RPMI8226 (cell line): ENCODE results near the gene RNF175.

Source experiments
- DNase-seq: peaks from one replicate; pipeline ENCODE4 v3.0.0-alpha.2; 2015

The RNF175 gene

DNA sequence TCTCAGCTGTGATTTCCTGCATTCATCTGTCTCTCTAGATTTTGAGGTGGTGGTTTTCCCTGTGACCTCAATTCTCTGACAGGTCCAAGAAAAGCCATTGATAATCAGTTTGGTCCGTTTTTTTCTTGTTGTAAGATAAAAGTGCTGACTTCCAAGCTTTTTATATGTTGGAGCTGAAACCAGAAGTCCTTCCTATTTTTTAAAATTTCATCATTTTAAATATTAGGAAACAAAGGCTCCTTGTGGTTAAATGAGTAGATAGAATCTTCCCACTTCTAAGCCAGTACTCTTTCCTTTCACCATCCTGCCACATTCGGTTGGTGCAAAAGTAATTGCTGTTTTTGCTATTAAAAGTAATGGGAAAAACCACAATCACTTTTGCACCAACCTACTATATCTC, 18.3 kb downstream of the RNF175 start:
- DNase-seq, result no peak

DNA sequence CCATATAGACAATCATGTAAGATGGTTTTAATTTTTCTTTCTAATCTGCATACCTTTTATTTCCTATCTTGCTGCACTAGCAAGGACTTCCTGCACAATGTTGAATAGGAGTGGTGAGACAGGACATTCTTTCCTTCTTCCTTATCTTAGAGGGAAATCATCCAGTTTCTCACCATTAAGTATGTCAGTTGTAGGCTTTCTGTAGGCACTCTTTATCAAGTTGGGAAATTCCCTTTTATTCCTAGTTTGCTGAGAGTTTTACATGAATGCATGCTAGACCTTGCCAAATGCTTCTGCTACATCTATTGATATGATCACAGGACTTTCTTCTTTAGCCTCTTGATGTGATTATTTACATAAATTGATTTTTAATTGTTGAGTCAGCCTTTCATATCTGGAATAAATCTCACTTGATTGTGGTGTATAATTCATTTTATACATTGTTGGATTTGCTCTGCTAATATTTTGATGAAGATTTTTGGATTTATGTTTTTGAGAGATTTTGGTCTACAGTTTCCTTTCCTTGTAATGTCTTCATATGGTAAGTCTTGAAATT, 23.8 kb downstream of the RNF175 start:
- no peak for DNase-seq

DNA sequence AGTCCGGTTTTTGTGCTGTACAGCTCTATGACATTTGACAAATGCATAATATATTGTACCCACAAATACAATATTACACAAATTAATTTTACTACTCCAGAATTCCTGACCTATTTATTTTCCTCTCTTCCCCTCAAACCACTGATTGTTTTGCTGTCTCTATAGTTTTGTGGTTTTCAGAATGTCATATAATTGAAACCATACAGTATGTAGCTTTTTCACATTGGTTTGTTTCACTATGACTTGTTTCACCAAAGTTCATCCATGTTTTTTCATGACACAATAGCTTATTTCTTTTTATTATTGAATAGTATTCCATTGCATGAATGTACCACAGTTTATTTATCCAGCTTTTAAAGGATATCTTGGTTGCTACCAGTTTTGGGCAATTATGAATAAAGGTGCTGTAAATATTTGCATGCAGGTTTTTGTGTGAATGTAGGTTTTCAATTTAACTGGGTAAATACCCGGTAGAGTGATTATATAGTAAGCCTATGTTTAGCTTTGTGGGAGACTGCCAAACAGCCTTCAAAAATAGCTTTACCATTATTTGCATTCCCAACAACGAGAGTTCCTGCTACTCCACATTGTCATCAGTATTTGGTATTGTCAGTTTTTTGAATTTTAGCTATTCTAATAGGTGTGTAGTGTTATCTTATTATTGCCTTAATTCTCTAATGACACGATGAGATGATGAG, 25.9 kb downstream of the RNF175 start:
- DNase-seq, result no peak

DNA sequence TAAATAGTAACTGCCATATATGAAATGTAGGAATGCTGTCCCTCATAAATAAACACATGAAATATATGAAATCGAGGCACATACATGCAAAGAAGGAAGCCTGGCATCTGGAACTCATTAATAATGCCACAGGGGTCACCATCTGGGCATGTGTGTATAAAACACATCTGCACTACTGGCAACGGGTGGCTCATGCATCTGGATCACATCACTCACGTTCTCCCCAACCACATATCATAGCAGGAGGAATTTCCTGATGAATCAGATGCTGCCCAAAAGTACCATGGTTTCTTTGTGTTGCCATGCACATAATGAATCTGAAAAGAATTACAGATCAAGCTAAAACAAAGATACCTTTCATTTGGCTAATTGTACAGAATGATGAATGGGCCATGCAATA, 28.6 kb downstream of the RNF175 start:
- no peak for DNase-seq

DNA sequence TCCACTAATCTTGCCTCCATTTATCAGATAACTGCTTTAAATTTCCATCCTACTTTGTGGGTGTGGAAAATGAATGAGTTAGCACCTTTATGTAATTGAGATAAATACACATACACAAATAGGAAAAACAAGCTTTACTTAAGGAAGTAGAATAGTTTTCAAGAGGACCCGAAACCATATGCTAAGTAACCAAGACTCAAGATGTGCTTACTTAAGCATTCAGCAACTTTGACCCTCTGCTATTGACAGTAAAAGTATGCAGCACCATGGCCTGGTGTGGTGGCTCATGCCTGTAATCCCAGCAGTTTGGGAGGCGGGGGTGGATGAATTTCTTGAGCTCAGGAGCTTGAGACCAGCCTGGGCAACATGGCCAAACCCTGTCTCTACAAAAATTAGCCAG, 29.9 kb downstream of the RNF175 start:
- peak; percentile 7 for DNase-seq

DNA sequence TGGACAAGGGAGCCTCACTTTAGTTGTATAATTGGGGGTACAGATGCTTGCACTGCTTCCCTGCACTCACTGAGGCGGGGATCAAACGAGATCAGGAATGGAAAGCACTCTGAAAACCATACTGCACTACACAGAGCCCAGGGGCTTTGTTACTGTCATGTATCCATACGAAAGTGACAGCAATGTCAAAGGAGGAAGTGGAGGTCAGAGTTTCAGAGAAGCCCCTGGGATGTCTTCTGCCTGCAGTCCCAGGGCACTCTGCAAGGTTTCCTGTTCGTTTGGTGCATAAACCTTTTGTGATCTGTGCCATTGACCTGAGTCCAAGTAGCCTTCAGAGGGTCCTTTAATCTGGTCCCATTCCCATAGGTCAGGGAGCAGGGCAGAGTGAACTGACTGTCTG, 31.2 kb downstream of the RNF175 start:
- no peak for DNase-seq

DNA sequence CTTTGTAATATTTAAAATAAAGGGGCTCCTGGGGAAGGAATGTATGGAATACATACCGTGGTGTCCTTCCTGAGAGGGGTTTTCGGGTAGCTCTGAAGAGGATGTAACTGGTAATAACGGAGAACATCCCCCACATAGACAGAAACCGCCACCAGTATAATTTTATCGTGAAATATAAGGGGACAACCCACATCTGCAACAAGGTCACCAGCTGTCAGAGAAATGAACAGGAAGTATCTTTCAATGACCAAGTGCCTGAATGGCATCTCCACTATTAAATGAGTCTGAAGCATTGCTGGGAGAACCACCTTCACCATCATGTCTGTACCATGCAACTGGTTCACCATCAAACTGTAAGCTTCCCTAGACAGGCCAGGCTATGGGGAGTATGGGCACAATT, 31.7 kb downstream of the RNF175 start:
- no peak for DNase-seq

DNA sequence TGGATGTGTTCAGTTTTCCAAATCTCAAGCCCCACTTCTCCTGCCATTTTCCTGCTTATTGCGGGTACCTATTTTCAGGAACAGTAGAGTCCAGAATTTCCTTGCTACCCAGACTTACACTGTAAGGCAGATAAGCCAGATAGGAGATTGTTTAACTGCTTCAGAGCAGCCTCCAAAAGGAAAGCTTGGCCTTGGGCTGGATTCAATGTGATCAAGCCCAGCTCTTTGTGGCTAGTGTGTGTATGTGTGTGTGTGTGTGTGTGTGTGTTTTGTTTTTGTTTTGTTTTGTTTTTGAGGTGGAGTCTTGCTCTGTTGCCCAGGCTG, 34.0 kb downstream of the RNF175 start:
- DNase-seq, result no peak

DNA sequence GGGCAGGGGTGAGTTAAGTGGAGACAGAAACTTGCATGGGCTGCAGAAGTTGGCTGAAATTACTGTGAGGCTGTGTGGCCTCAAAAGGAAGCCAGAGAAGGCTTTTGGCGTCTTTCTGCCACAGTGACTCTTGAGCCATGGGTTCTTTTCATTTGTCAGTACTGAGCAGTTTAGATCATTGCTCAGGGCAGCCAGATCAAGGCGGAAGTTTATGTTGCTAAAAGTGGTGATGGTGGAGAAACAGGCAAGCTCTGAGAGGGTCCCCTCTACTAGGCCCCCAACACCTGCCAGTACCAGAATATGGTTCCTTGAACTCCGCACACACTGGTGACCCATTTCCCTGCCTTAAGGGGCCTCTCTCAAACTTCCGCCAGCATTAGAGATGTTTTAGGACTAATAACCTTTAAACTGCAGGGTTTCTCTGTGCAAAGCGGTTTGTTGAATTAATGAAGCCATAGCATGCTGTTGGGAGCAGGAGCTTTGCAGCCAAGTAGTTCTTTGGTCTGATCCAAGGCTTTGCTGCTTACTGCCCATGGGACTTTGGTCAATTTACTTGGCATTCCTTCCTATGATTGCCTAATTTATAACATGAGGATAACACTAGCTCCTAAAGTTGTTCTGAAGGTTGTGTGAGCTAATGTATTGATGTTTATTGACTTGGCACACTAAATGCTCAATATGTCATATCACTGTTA, 34.5 kb downstream of the RNF175 start:
- DNase-seq, result no peak

DNA sequence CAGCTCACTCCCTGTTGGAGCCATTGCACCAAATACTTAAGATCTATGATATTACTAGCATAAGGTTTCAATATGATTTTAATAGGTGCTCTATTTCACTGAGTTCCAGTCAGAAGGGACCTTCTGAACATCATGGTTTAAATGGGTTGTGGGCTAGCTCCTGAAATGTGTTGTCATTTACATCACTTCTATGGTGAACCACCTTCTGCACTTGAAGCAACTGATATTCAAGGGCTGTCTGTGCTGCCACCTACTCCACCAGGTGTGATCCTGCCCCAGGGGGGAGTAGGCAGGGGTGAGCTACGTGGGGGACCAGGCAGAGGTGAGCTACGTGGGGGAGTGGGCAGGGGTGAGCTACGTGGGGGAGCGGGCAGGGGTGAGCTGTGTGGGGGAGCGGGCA, 35.2 kb downstream of the RNF175 start:
- DNase-seq, result no peak

DNA sequence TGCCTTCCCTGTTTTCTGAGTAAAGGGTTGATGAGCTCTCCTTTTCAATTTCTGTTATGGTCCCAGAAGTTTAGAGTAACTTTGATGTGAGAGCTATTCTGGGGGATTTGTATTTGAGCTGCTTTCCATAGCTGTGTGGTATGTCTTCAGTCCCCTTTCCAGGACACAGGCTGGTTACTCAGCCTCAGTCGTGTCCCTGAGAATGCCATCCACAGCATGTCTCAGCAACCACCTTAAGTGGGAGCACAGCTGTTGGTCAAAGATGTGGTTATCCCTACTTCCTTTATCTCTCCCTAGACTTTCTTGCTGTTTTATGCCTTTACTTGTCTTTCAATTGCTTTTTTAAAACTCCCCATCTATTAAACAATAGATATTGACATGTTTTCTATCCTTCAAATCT, 37.8 kb downstream of the RNF175 start:
- no peak for DNase-seq

DNA sequence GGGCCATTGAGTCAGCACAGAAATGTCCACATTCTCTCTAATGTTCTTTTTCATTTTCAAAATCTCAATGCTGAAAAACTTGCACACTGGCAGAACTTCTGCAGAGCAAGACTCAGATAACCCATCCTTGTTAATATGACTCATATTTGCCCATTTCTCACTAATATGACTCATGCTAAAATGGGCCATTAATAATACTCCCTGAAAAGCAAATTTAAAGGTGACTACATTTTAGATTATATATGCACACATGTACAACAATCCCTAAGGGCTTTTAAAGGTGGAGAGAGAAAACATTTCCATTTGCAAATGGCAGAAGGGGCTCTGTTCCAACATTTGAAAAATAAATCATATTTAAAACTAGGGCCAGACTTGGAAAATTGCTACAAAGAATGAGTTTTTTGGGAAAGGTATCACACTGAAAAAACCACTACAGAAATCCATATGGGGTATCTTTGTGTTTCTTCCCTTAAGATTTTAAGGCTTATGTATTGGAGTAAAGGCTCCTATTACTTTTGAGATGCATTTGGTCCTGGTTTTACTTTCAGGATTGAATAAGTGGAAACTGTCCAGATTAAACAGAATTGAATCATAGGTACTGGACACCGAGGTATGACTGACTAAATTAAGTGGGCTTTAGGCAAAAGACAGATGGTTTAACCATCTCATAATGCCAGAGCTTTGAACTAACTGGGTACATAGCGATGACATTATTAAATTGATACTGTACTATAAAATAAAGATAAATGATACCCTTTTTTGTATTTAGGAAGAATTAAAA, 45.8 kb downstream of the RNF175 start:
- no peak for DNase-seq

DNA sequence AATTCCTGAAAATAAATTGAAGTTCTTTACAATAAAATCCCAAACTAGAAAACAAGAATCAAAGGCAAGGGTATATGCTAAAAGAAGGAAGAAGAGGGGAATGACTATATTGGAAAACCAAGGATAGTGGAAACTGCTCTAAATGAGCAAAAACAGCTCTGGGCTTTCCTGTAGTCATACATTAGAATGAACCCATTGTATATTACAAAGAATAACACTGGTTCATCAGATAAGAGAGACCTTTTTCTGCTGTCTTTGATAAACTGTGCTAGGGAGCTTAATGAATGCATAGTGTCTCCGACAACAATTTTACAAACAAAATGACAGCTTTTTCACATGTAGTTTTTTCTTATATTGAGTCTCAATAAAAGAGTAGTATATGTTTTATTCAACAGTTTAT, 49.1 kb downstream of the RNF175 start:
- no peak for DNase-seq

DNA sequence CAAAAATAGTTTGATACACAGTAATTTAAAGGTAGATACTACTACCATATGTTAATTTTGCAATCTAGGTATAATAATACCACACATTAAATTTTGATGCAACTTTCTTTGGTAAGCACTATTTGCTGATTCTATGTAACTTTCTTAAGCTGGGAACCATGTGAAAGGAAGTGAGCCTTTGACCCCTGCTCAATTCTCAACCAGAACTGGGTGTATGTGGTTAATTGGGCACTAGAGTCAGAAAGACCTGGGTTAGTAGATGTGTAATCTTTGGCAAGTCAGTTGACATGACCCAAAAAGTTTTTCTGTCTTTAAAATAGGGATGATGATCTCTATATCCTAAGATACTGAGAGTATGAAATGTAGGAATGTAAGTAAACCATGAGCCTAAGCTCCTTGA, 53.3 kb downstream of the RNF175 start:
- DNase-seq, result no peak

DNA sequence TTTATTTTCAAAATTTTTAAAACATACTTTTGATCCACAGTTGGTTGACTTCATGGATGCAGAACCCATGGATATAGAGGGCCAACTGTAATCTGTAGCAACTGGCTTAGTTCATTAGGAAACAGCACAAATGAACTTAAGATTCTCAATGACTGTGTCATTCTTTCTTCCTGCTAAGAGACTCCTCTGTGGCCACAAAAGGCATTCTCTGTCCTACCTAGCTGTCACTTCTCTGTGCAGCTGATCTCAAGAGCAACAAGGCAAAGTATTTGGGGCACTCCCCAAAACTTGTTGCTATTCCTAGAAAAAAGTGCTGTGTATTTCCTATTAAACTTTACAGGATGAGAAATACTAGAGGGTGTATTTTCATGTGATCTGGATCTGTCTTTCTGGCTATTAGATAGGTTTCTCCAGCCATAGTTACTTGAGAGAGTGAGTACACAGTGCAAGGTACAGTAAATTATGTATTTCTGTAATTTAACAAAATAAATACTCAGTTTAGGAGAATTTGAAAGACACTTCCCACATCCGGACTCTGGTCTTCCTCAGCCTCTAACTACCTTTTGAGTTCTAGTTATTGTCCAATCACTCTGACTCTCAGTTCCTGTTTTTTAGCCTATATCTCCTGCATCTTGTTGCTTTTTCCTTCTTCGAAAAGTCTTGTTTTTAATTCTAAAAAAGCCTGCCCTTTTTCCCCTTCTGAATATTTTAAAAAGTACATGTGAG, 53.9 kb downstream of the RNF175 start:
- DNase-seq, result peak; percentile 40

DNA sequence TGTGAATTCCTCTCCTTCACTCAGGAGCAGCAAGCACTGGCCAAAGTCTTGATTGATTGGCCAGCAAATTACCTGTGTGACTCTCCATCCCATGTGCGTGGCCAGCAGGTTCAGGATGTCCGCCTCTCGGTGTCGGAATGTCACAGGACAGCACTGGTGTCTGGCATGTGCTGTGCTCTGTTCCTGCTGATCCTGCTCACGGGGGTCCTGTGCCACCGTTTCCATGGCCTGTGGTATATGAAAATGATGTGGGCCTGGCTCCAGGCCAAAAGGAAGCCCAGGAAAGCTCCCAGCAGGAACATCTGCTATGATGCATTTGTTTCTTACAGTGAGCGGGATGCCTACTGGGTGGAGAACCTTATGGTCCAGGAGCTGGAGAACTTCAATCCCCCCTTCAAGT, 55.3 kb downstream of the RNF175 start:
- DNase-seq, result no peak

DNA sequence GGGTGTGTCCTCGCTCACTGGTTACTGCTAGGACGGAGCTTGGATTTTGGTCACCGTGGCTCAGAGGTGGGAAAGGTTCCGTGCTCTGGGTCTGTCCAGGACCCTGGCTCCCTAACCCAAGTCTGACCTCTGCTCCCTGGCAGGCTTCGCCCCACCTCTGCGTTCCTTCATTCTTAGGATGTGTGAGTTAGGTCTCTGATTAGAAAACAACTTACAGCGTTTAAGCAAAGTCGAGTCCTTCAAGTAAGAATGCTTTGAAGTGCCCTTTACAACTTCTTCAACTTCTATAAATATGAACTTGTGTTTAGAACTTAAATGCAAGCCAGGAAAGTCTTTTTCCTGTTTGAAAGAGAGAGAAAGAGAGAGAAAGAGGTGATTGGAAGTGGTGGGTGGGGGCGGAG, 74.9 kb downstream of the RNF175 start:
- DNase-seq, result no peak

DNA sequence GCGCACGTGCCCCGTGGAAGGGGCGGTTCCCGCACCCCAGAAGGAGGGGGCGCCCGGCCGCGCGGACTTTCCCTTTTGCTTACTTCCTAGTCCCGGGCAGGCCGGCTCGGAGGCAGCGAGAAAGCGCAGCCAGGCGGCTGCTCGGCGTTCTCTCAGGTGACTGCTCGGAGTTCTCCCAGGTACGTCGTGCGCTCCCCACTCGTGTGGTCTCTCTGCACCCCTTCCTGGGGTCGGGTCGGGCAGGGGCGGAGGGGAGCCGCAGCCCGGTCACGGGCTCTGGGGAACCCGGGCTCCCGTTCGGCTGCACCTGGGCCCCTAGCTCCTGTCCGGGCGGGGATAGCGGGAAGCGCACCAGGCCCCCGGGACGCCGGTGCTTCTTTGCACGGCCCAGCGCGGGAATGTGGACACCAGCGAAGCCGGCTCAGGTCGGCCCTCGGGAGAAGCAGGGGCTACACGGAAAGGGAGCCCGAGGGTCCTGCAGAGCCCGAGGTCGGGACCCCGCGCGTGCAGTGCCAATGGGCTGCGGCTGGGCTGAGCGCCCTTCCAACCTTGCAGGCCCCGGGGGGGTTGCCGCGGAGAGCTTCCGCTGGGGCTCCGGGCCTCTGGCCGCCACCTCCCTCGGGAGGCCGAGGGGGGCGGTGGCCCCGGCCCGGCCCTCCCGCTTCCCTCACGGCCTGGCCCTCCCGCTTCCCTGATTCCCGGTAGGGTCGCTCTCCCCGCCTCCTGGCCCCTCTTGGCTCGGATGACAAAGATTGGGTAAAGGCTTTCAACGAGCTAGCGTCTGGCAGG, 75.4 kb downstream of the RNF175 start, which contains the start of gene TLR2:
TLR2 (plus strand) TSS at position 99 of the 789 bp plus-strand sequence. CDS start 18,628 bp downstream, outside the sequence.
- DNase-seq, result peak; percentile 63

DNA sequence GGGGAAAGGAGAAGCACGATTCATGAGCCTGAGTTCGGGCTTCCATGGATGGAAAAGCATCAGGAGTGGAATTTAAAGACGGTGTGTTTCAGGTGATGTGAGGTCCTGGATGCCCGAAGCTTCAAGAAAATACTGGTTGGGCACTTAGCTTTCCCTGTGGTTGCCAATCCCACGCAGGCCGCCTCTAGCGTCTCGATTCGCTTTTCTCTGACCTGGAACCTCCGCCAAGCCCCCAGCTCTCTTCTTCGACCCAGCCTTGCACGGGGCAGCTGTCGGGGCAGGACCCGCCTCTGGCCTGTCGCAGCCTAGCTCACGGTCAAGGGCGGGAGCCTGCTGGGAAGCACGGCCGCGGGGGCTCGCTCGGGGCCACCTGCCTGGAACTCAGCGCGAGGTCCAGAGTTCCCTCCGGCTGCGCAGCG, 76.1 kb downstream of the RNF175 start:
- no peak for DNase-seq

DNA sequence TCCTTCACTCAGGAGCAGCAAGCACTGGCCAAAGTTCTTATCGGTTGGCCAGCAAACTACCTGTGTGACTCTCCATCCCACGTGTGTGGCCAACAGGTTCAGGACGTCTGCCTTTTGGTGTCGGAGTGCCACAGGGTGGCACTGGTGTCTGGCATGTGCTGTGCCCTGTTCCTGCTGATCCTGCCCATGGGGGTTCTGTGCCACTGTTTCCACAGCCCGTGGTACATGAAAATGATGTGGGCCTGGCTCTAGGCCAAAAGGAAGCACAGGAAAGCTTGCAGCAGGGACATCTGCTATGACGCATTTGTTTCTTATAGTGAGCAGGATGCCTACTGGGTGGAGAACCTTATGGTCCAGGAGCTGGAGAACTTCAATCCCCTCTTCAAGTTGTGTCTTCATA, 80.3 kb downstream of the RNF175 start:
- DNase-seq, result peak; percentile 4

DNA sequence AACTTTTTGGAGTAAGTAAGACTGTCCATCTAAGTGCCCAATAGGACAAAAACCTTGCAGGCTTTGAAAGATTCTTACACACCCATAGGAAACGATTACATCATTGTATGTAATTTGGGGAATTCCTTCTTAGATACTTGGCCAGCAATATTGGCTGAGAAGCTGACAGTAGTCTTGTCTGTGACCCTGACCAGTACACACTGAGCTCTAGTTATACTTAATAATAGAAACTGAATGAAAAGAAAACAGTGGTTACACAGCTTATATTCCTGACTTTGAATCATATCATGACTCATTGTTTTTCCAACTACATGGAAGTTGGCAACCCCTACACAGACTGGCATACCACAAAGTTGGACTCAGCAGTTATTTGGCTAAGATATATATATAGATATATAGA, 82.8 kb downstream of the RNF175 start:
- DNase-seq, result no peak

DNA sequence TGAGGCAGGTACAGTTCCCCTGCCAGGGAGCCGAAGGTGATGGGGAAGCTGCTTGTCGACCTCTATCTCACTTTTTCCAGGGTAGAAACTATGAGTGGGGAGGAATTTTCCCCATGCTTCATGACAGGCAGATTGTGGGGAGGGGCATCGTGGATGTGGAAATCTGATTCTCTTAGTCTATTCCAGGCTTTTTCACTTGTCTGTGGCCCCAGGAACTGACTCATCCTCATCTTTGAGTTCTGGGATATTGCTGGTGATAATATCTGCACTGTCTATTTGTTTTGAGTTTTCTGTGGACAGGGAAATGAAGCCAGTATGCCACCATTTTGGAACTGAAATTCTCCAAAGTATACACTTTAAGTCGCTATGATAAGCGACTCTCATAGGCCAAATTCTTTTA, 83.3 kb downstream of the RNF175 start:
- DNase-seq, result no peak
